Mesendoderm (in vitro differentiated cells): ENCODE results near the gene SESN1.

Experiments
- DNase-seq: peaks from one replicate; pipeline ENCODE4 v3.0.0; 2013
- H2AK5ac ChIP-seq: 2 replicates; pipeline ENCODE4 v1.6.1; 2013; ENCODE audit warnings: low read length, inconsistent platforms
- H2BK120ac ChIP-seq: 2 replicates; pipeline ENCODE4 v1.6.1; 2013; ENCODE audit warnings: low read depth, mild to moderate bottlenecking, low read length, moderate library complexity, mixed read lengths
- H2BK15ac ChIP-seq: replicated peaks from 2 replicates; pipeline ENCODE4 v1.6.1; 2013; ENCODE audit warnings: low read depth, mild to moderate bottlenecking, moderate library complexity
- H2BK5ac ChIP-seq: 2 replicates; pipeline ENCODE4 v1.6.1; 2013; ENCODE audit warnings: low read length, inconsistent platforms
- H3K18ac ChIP-seq: 2 replicates; pipeline ENCODE4 v1.6.1; 2013; ENCODE audit warnings: mild to moderate bottlenecking, low read length, mixed read lengths
- H3K23ac ChIP-seq: one replicate; pipeline ENCODE4 v1.6.1; 2013; ENCODE audit warnings: low read length
- H3K27ac ChIP-seq: 2 replicates; pipeline ENCODE4 v1.5.1; 2013; ENCODE audit warnings: low read depth, mild to moderate bottlenecking, inconsistent platforms, low read length, moderate library complexity
- H3K27me3 ChIP-seq: 2 replicates; pipeline ENCODE4 v1.6.1; 2013; ENCODE audit warnings: low read length, control low read depth, mild to moderate bottlenecking, inconsistent platforms; ENCODE audit not compliant: insufficient read depth, poor library complexity
- H3K36me3 ChIP-seq: 2 replicates; pipeline ENCODE4 v1.6.1; 2013; ENCODE audit warnings: low read length, inconsistent platforms; ENCODE audit not compliant: control insufficient read depth, insufficient read depth
- H3K4ac ChIP-seq: one replicate; pipeline ENCODE4 v1.6.1; 2013; ENCODE audit warnings: low read depth, mild to moderate bottlenecking, low read length, moderate library complexity
- H3K4me1 ChIP-seq: 2 replicates; pipeline ENCODE4 v1.6.1; 2013; ENCODE audit warnings: low read depth, low read length, inconsistent platforms; ENCODE audit not compliant: control insufficient read depth
- H3K4me2 ChIP-seq: 2 replicates; pipeline ENCODE4 v1.6.1; 2013; ENCODE audit warnings: low read length
- H3K4me3 ChIP-seq: 2 replicates; pipeline ENCODE4 v1.5.1; 2013; ENCODE audit warnings: mild to moderate bottlenecking, low read length
- H3K56ac ChIP-seq: one replicate; pipeline ENCODE4 v1.6.1; 2013; ENCODE audit warnings: low read length
- H3K79me1 ChIP-seq: 2 replicates; pipeline ENCODE4 v1.6.1; 2013; ENCODE audit warnings: low read length, inconsistent platforms
- H3K79me2 ChIP-seq: 2 replicates; pipeline ENCODE4 v1.6.1; 2013; ENCODE audit warnings: mild to moderate bottlenecking, low read length; ENCODE audit not compliant: control insufficient read depth, insufficient read depth
- H3K9ac ChIP-seq: 2 replicates; pipeline ENCODE4 v1.6.1; 2013; ENCODE audit warnings: low read length, inconsistent platforms
- H4K5ac ChIP-seq: one replicate; pipeline ENCODE4 v1.6.1; 2013; ENCODE audit warnings: low read length
- H4K8ac ChIP-seq: one replicate; pipeline ENCODE4 v1.6.1; 2013; ENCODE audit warnings: low read depth, mild to moderate bottlenecking, control low read depth, low read length, moderate library complexity
- WGBS: extraction: QIAGEN DNeasy Blood & Tissue Kit; methylation state at CpG from one replicate; pipeline ENCODE4 v1.1.7; 2013; ENCODE audit warnings: low lambda C conversion rate, missing lambda C conversion rate; ENCODE audit not compliant: insufficient coverage; ENCODE audit errors: extremely low coverage; 5-methylcytosine and 5-hydroxymethylcytosine counted together

SESN1 gene

DNA sequence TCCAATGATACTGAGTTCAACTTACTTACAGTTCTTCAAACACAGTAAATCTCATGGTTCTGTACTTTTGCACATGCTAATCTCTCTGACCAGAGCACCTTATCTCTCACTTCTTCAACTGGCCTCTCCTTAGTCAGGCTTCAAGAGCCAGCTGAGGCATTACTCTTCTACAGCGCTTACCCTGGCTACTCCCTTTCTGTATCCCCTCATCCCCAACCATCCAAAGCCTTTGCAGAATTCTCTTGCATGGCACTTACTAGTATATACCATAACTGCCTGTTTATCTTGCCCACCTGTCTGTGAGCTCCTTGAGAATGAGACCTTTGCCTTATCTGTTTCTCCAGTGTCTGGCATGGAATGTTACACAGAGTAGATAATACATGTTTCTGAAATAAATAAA lies 49.2 kb downstream of the SESN1 start:
- Histone ChIP-seq H3K27me3 (no peaks in the 10 kb centered on the region), H3K36me3 (no peaks in the 10 kb centered on the region), H3K23ac (no peak overlapping the region), H2BK15ac (no peak overlapping the region), H4K5ac (no peak overlapping the region), H3K4me3 (no peak overlapping the region), H3K27ac (no peak overlapping the region), H3K4me2 (no peak overlapping the region), H3K4me1 (no peaks in the 10 kb centered on the region), H2BK5ac (no peak overlapping the region), H3K9ac (no peak overlapping the region), H3K79me1 (no peaks in the 10 kb centered on the region), H2BK120ac (no peak overlapping the region), H3K4ac (no peak overlapping the region), H4K8ac (no peak overlapping the region), H2AK5ac (no peak overlapping the region), H3K79me2 (no peaks in the 10 kb centered on the region), H3K18ac (no peak overlapping the region), H3K56ac (no peak overlapping the region)
- no peak for DNase-seq
- no CpG with 5 or more reads among the region's 1 CpG for WGBS

DNA sequence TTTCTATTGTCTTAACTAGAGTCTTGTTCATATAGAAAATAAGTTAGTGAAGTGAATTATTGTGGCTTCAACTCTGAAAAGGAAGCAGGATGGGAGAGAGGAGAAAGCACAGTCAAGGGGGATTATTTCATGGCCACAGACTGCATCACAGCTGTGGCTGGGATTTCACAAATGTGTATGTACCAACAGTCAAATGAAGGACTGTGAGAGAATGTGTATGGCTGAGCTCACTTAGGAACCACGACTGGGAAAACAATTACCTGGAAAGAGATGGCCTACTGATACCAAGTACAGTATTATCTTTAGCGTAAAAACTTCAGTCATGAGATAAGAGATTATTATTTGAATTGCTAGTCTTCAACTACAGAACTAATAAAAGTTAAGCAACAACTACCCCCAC lies 54.9 kb downstream of the SESN1 start:
- Histone ChIP-seq H3K4ac (no peak overlapping the region), H3K18ac (no peak overlapping the region), H3K79me2 (no peaks in the 10 kb centered on the region), H2BK15ac (no peak overlapping the region), H4K5ac (no peak overlapping the region), H3K4me3 (no peak overlapping the region), H2AK5ac (no peak overlapping the region), H3K79me1 (no peaks in the 10 kb centered on the region), H3K27me3 (no peaks in the 10 kb centered on the region), H3K27ac (no peak overlapping the region), H3K4me1 (no peaks in the 10 kb centered on the region), H3K23ac (no peak overlapping the region), H2BK5ac (no peak overlapping the region), H3K36me3 (no peaks in the 10 kb centered on the region), H3K4me2 (no peak overlapping the region), H3K9ac (no peak overlapping the region), H3K56ac (no peak overlapping the region), H2BK120ac (no peak overlapping the region), H4K8ac (no peak overlapping the region)
- no CpG with 5 or more reads among the region's 2 CpGs for WGBS
- peak; percentile 4 for DNase-seq

DNA sequence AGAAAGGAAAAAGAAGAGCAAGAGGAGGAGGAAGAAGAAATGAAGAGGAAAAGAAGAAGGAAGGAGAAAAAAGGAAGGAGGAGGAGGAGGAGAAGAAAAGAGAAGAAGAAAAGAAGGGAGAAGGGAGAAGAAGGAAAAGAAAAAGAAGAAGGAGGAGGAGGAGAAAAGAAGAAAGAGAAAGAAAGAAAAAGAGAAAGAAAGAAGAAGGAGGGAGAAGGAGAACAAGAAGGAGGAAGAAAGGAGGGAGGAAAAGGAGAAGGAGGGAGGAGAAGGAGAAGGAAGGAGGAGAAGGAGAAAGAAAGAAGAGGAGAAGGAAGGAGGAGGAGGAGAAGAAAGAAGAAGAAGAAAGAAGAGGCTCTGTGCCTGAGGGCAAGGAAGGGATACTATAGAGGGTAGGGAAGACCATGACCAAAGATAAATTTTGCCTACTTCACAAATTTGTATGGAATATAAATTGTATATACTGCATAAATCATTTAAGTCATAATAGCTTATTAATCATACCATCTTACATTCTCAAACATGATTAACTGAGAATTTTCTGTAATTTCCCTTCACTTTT lies 55.7 kb downstream of the SESN1 start:
- no peak overlapping the region for H3K23ac ChIP-seq
- no peak overlapping the region for H2BK5ac ChIP-seq
- DNase-seq: no peak
- H2BK15ac ChIP-seq: no peak overlapping the region
- H3K27ac ChIP-seq: no peak overlapping the region
- H3K18ac ChIP-seq: no peak overlapping the region
- H3K79me2 ChIP-seq: no peaks in the 10 kb centered on the region
- no peak overlapping the region for H3K56ac ChIP-seq
- no peak overlapping the region for H3K4me2 ChIP-seq
- no peak overlapping the region for H3K4me3 ChIP-seq
- H2BK120ac ChIP-seq: no peak overlapping the region
- H3K4ac ChIP-seq: no peak overlapping the region
- no peaks in the 10 kb centered on the region for H3K4me1 ChIP-seq
- no peak overlapping the region for H3K9ac ChIP-seq
- H3K79me1 ChIP-seq: no peaks in the 10 kb centered on the region
- no peak overlapping the region for H4K8ac ChIP-seq
- no peak overlapping the region for H2AK5ac ChIP-seq
- H4K5ac ChIP-seq: no peak overlapping the region
- H3K27me3 ChIP-seq: no peaks in the 10 kb centered on the region
- H3K36me3 ChIP-seq: no peaks in the 10 kb centered on the region

DNA sequence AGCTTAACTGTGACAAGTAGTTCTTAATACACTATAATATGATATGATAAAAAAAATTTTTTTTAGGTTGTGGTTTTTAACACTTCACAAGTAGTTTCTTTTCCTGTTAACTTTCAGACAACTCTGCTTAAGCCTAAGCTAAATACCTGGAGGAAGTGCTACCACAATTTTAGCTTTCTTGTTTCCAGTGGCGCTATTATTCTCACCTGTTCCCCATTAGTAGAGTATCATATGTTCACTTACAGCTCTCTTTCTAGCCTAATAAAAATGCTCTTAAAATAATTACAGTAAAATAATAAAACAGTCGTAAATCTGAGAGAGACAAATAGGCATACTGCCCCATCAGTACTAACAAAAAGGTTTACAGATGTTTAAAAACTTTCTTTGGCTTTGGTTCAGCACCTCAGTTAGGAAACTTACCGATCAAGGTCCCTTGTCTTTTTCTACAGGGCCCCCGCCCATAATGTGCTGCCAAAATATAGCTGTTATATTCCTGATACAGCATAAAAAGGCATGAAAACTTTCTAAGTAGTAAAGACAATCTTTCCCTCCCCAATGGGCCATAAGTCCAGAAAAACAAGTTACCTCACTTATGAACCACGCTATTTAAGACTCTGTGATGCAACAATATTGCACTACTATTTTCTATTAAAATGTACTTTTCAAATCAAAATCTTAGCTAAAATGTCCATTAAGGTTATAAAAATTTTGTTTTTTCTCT lies 57.9 kb downstream of the SESN1 start:
- H2AK5ac ChIP-seq: no peak overlapping the region
- no peaks in the 10 kb centered on the region for H3K36me3 ChIP-seq
- no peak overlapping the region for H3K4me2 ChIP-seq
- no peak overlapping the region for H4K8ac ChIP-seq
- H3K4me3 ChIP-seq: no peak overlapping the region
- H3K4ac ChIP-seq: no peak overlapping the region
- H3K56ac ChIP-seq: no peak overlapping the region
- H3K9ac ChIP-seq: no peak overlapping the region
- H3K79me2 ChIP-seq: no peaks in the 10 kb centered on the region
- no peaks in the 10 kb centered on the region for H3K27me3 ChIP-seq
- H2BK5ac ChIP-seq: no peak overlapping the region
- H3K79me1 ChIP-seq: no peaks in the 10 kb centered on the region
- H2BK120ac ChIP-seq: no peak overlapping the region
- DNase-seq: no peak
- no CpG with 5 or more reads among the region's 5 CpGs for WGBS
- H3K18ac ChIP-seq: no peak overlapping the region
- H4K5ac ChIP-seq: no peak overlapping the region
- no peak overlapping the region for H3K23ac ChIP-seq
- H2BK15ac ChIP-seq: no peak overlapping the region
- H3K27ac ChIP-seq: no peak overlapping the region
- no peaks in the 10 kb centered on the region for H3K4me1 ChIP-seq

DNA sequence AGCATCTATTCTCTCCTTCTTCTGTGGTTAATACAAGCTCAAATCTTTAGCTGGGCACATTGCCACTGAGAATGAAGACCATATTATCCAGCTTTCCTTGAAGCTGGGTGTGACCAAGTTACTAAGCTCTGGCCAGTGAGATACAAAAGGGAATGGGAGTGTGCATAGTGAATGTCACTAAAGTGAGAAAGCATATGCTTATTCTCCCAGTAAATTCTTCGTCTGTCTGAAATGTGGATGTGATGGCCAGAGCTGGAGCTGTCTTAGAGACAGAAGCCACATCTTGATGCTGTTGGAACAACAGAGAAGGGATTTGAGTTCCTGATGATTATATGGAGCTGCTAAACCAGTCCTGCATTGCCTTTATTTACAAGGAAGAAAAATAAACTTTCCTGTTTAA lies 60.1 kb downstream of the SESN1 start:
- no peaks in the 10 kb centered on the region for H3K79me2 ChIP-seq
- H3K18ac ChIP-seq: no peak overlapping the region
- no CpG with 5 or more reads among the region's 1 CpG for WGBS
- no peak overlapping the region for H4K5ac ChIP-seq
- no peak overlapping the region for H3K4me3 ChIP-seq
- H2AK5ac ChIP-seq: no peak overlapping the region
- no peaks in the 10 kb centered on the region for H3K36me3 ChIP-seq
- no peak overlapping the region for H3K4me2 ChIP-seq
- no peaks in the 10 kb centered on the region for H3K4me1 ChIP-seq
- no peak overlapping the region for H2BK5ac ChIP-seq
- H3K27me3 ChIP-seq: no peaks in the 10 kb centered on the region
- H3K79me1 ChIP-seq: no peaks in the 10 kb centered on the region
- no peak overlapping the region for H3K4ac ChIP-seq
- H3K23ac ChIP-seq: no peak overlapping the region
- no peak overlapping the region for H2BK15ac ChIP-seq
- DNase-seq: no peak
- no peak overlapping the region for H3K9ac ChIP-seq
- no peak overlapping the region for H2BK120ac ChIP-seq
- no peak overlapping the region for H3K27ac ChIP-seq
- no peak overlapping the region for H4K8ac ChIP-seq
- H3K56ac ChIP-seq: no peak overlapping the region

DNA sequence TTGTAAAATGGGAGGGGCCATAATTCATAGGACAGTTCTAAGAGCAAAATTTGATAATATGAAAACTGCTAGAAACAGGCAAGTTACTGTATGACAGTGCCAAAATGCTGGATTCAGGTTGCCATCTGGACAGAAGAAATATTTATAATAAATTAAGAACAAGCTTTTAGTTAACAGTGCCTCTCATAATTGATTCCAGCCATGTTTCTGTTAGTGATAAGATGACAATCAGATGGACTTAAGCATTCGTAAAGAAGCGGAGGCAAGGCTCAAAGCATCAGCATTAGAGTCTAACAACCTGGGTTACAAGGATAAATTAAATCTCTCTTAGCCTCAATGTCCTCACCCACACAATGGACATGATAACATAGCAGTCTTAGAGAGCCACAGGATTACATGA lies 61.0 kb downstream of the SESN1 start:
- Histone ChIP-seq H3K18ac (no peak overlapping the region), H3K4me2 (no peak overlapping the region), H3K27ac (no peak overlapping the region), H3K79me2 (no peaks in the 10 kb centered on the region), H3K4me3 (no peak overlapping the region), H3K56ac (no peak overlapping the region), H2AK5ac (no peak overlapping the region), H3K36me3 (no peaks in the 10 kb centered on the region), H3K4me1 (no peaks in the 10 kb centered on the region), H4K8ac (no peak overlapping the region), H3K27me3 (no peaks in the 10 kb centered on the region), H2BK120ac (no peak overlapping the region), H3K4ac (no peak overlapping the region), H3K79me1 (no peaks in the 10 kb centered on the region), H4K5ac (no peak overlapping the region), H2BK15ac (no peak overlapping the region), H2BK5ac (no peak overlapping the region), H3K23ac (no peak overlapping the region), H3K9ac (no peak overlapping the region)
- no CpG with 5 or more reads among the region's 2 CpGs for WGBS
- no peak for DNase-seq
